PC-9 (cell line): ENCODE results near the gene TAMALIN. TPM values are rescaled to one million over a fixed set of nuclear protein-coding genes. Genes with fewer than 3 reads are reported as not detected.

Experiments
- BruUV-seq: library from RNA; stranded (reverse); fragments of 400-500 nt; replicated peaks from 2 replicates; lab custom pipeline; 2021; lab: Mats Ljungman, UMichigan
- CTCF ChIA-PET: fragments of 300-600 bp; sonication (Branson Sonifier 250); formaldehyde crosslinking; loops from one replicate; lab custom pipeline; 2022; ENCODE audit warnings: antibody characterized with exemption; lab: Charles Lee
- POLR2A ChIA-PET: fragments of 300-600 bp; sonication (Branson Sonifier 250); formaldehyde crosslinking; loops from one replicate; lab custom pipeline; 2022; ENCODE audit warnings: antibody characterized with exemption; ENCODE audit not compliant: unreplicated experiment; lab: Charles Lee
- DNase-seq, 2 experiments: peaks; one replicate each; pipeline versions ENCODE4 v3.0.0 to v3.0.0-alpha.2; 2015 to 2022; ENCODE audit warnings: mixed read lengths in 1 of 2
- H2AFZ ChIP-seq: fragments of 200-600 bp; sonication (generic); 2 replicates; pipeline ENCODE4 v1.8.1; 2017; ENCODE audit warnings: antibody characterized with exemption
- H3F3A ChIP-seq: fragments of 200-600 bp; sonication (generic); 2 replicates; pipeline ENCODE4 v1.8.1; 2017; ENCODE audit warnings: antibody characterized with exemption, mild to moderate bottlenecking, low read depth; ENCODE audit not compliant: insufficient read depth
- H3K27ac ChIP-seq: fragments of 200-600 bp; sonication (generic); 2 replicates; pipeline ENCODE4 v1.6.1; 2016; ENCODE audit warnings: mixed run types
- H3K27me3 ChIP-seq: fragments of 200-600 bp; sonication (generic); 2 replicates; pipeline ENCODE4 v1.6.1; 2016; ENCODE audit warnings: low read depth, mixed run types; ENCODE audit not compliant: insufficient read depth
- H3K36me3 ChIP-seq: fragments of 200-600 bp; sonication (generic); 2 replicates; pipeline ENCODE4 v1.6.1; 2016; ENCODE audit warnings: low read depth, mixed run types
- H3K4me1 ChIP-seq: fragments of 200-600 bp; sonication (generic); replicated peaks from 2 replicates; pipeline ENCODE4 v1.6.1; 2016; ENCODE audit warnings: mixed run types; ENCODE audit not compliant: insufficient read depth
- H3K4me2 ChIP-seq: fragments of 200-600 bp; sonication (generic); 2 replicates; pipeline ENCODE4 v1.6.1; 2017; ENCODE audit warnings: mixed run types
- H3K4me3 ChIP-seq: fragments of 200-600 bp; sonication (generic); 2 replicates; pipeline ENCODE4 v1.6.1; 2016; ENCODE audit warnings: mixed run types
- H3K79me2 ChIP-seq: fragments of 200-600 bp; sonication (generic); 2 replicates; pipeline ENCODE4 v1.6.1; 2017; ENCODE audit warnings: low read depth, mixed run types
- H3K9me2 ChIP-seq: fragments of 200-600 bp; sonication (generic); 2 replicates; pipeline ENCODE4 v1.8.1; 2017; ENCODE audit warnings: mild to moderate bottlenecking; ENCODE audit not compliant: insufficient read depth
- H3K9me3 ChIP-seq: fragments of 200-600 bp; sonication (generic); 2 replicates; pipeline ENCODE4 v1.8.1; 2016; ENCODE audit warnings: low read depth; ENCODE audit not compliant: insufficient read depth
- H4K20me1 ChIP-seq: fragments of 200-600 bp; sonication (generic); 2 replicates; pipeline ENCODE4 v1.8.1; 2017; ENCODE audit not compliant: insufficient read depth
- EZH2 ChIP-seq: fragments of 200-600 bp; sonication (generic); IDR thresholded peaks from 2 replicates; pipeline ENCODE4 v1.8.0; 2017; ENCODE audit warnings: antibody characterized with exemption, low read depth
- intact Hi-C: fragments of 100-400 bp; cut with micrococcal nuclease; formaldehyde crosslinking; loops from one replicate; pipeline ENCODE4 v1.10.0; 2022; ENCODE audit not compliant: unreplicated experiment
- total RNA-seq: library from RNA; stranded (reverse); gene quantifications from 2 replicates; pipeline ENCODE4 v1.2.3, GENCODE V29; 2021
- TF ChIP-seq, protein P1 (sequence below): fragments of 200-600 bp; sonication (generic); conservative IDR thresholded peaks from 2 replicates; pipeline ENCODE4 v1.6.1; 2017; ENCODE audit warnings: mixed run types, antibody characterized with exemption, mild to moderate bottlenecking, moderate library complexity

The TAMALIN gene
- total RNA-seq, 1 experiment from 2014 or later, result not detected

DNA sequence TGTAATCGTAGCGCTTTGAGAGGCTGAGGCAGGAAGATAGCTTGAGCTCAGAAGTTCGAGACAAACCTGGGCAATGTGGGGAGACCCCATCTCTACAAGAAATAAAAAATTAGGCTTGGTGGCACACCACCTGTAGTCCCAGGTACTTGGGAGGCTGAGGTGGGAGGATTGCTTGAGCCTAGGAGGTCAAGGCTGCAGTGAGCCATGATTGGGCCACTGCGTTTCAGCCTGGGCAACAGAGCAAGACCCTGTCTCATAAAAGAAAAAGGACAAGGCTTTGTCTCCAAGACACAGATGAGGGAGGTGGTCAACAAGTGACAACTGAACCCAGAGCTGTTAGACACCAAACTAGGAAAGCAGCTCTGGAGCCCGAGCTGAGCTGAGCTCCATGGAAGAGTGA is 14.5 kb upstream of the TAMALIN start:
- Histone ChIP-seq H2AFZ (no peak overlapping the region), H3K27me3 (no peaks in the 10 kb centered on the region), H3K79me2 (no peaks in the 10 kb centered on the region), H3K9me3 (no peaks in the 10 kb centered on the region), H3F3A (no peaks in the 10 kb centered on the region), H4K20me1 (no peaks in the 10 kb centered on the region), H3K4me2 (no peak overlapping the region), H3K27ac (no peak overlapping the region), H3K36me3 (no peaks in the 10 kb centered on the region), H3K4me3 (no peak overlapping the region), H3K9me2 (no peaks in the 10 kb centered on the region), H3K4me1 (no peaks in the 10 kb centered on the region)
- intact Hi-C loops, result no loop called here
- CTCF ChIA-PET, result interaction anchor here (0.6 to 1.1 kb wide), 2 partner anchors 31 to 1707 kb away, joined by 4 to 6 read pairs; no protein-coding TSS in a partner anchor
- BruUV-seq, result no TSS peak
- TF ChIP-seq, protein P1, sequence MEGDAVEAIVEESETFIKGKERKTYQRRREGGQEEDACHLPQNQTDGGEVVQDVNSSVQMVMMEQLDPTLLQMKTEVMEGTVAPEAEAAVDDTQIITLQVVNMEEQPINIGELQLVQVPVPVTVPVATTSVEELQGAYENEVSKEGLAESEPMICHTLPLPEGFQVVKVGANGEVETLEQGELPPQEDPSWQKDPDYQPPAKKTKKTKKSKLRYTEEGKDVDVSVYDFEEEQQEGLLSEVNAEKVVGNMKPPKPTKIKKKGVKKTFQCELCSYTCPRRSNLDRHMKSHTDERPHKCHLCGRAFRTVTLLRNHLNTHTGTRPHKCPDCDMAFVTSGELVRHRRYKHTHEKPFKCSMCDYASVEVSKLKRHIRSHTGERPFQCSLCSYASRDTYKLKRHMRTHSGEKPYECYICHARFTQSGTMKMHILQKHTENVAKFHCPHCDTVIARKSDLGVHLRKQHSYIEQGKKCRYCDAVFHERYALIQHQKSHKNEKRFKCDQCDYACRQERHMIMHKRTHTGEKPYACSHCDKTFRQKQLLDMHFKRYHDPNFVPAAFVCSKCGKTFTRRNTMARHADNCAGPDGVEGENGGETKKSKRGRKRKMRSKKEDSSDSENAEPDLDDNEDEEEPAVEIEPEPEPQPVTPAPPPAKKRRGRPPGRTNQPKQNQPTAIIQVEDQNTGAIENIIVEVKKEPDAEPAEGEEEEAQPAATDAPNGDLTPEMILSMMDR, result no peak
- TF ChIP-seq EZH2, result no peak
- POLR2A ChIA-PET, result interaction anchor here (0.6 kb wide), 1 partner anchor 76 kb away, joined by 3 read pairs; no protein-coding TSS in a partner anchor
- no peak for DNase-seq

DNA sequence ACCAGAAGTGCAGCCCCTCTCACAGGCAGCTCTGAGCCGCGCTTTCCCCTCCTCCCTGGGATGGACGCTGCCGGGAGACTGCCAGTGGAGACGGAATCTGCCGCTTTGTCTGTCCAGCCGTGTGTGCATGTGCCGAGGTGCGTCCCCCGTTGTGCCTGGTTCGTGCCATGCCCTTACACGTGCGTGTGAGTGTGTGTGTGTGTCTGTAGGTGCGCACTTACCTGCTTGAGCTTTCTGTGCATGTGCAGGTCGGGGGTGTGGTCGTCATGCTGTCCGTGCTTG is 12.3 kb upstream of the TAMALIN start:
- no peak for TF ChIP-seq EZH2
- TF ChIP-seq, protein P1, result no peak
- DNase-seq, result no peak
- Histone ChIP-seq H3K4me2 (no peak overlapping the region), H2AFZ (no peak overlapping the region), H3K36me3 (no peaks in the 10 kb centered on the region), H3K27ac (no peak overlapping the region), H3K27me3 (no peaks in the 10 kb centered on the region), H3K79me2 (no peaks in the 10 kb centered on the region), H3F3A (no peaks in the 10 kb centered on the region), H3K9me2 (no peaks in the 10 kb centered on the region), H4K20me1 (no peaks in the 10 kb centered on the region), H3K4me3 (no peak overlapping the region), H3K4me1 (no peaks in the 10 kb centered on the region), H3K9me3 (no peaks in the 10 kb centered on the region)
- intact Hi-C loops, result no loop called here
- ChIA-PET CTCF (interaction anchor here (0.6 to 0.7 kb wide), 2 partner anchors 26 to 173 kb away, joined by 4 to 28 read pairs; no protein-coding TSS in a partner anchor), POLR2A (no interaction called here)
- no TSS peak for BruUV-seq

DNA sequence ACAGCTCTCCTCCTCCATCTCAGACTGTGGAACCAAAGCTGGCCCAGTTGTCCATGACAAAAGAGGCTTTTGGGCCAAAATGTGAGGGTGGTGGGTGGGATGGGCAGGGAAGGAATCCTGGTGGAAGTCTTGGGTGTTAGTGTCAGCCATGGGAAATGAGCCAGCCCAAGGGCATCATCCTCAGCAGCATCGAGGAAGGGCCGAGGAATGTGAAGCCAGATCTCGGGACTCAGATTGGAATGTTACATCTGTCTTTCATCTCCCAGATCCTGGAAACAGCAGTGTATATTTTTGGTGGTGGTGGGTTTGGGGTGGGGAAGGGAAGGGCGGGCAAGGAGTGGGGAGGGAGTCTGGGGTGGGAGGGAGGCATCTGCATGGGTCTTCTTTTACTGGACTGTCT is 11.8 kb upstream of the TAMALIN start:
- no peak overlapping the region for H3K4me3 ChIP-seq
- no peaks in the 10 kb centered on the region for H3K27me3 ChIP-seq
- intact Hi-C loops, result no loop called here
- no peak for TF ChIP-seq EZH2
- TF ChIP-seq, protein P1, result no peak
- H2AFZ ChIP-seq, result no peak overlapping the region
- H3K36me3 ChIP-seq, result no peaks in the 10 kb centered on the region
- no peaks in the 10 kb centered on the region for H3K79me2 ChIP-seq
- ChIA-PET CTCF (interaction anchor here (0.7 kb wide), 2 partner anchors 26 to 30 kb away, joined by 3 to 28 read pairs; no protein-coding TSS in a partner anchor), POLR2A (no interaction called here)
- no peaks in the 10 kb centered on the region for H3K9me2 ChIP-seq
- H3K4me2 ChIP-seq, result no peak overlapping the region
- no peak for DNase-seq
- no peaks in the 10 kb centered on the region for H4K20me1 ChIP-seq
- no peaks in the 10 kb centered on the region for H3K9me3 ChIP-seq
- BruUV-seq, result no TSS peak
- no peaks in the 10 kb centered on the region for H3F3A ChIP-seq
- no peak overlapping the region for H3K27ac ChIP-seq
- H3K4me1 ChIP-seq, result no peaks in the 10 kb centered on the region
